ENCODE data around the gene CHODL.

CHODL gene

GRCh38 chr21:18294100-18294499, 49.5 kb downstream of the CHODL start:
- no peak for DNase-seq

- DNase-seq = peak in 1 of 2 donors; percentile 1
These were observed 53.6 kb downstream of the CHODL start for GRCh38 chr21:18298228-18298627.
